ENCODE measurements around the gene SULT1A3.
"Not testable (repeated sequence)": the region's sequence is repeated elsewhere in the genome, so short reads cannot be mapped to it uniquely, and the experiment has no call there.

The SULT1A3 gene

GRCh38 chr16:30199049-30199448, at the start of gene SULT1A3:
SULT1A3 (plus strand) TSS chr16:30199255; CDS start chr16:30200729, 1,474 bp downstream.
- not testable (repeated sequence) for DNase-seq (ENCODE audit: low read depth)

- no peak for DNase-seq (ENCODE audit: low read depth)
These were observed 48.0 kb upstream of the SULT1A3 start for GRCh38 chr16:30151091-30151490.

GRCh38 chr16:30152517-30152916, 46.5 kb upstream of the SULT1A3 start:
- DNase-seq (ENCODE audit: low read depth) = no peak

- DNase-seq (ENCODE audit: low read depth) = no peak
These were observed 43.9 kb upstream of the SULT1A3 start for GRCh38 chr16:30155188-30155587.

GRCh38 chr16:30157214-30157613, 41.8 kb upstream of the SULT1A3 start:
- DNase-seq (ENCODE audit: low read depth) = no peak

GRCh38 chr16:30163538-30163937, 35.5 kb upstream of the SULT1A3 start:
- DNase-seq (ENCODE audit: low read depth) = no peak

- DNase-seq (ENCODE audit: low read depth) = no peak
These were observed 32.7 kb upstream of the SULT1A3 start for GRCh38 chr16:30166202-30166902.

- not testable (repeated sequence) for DNase-seq (ENCODE audit: low read depth)
These were observed 30.3 kb upstream of the SULT1A3 start for GRCh38 chr16:30168746-30169145.

GRCh38 chr16:30169416-30169815, 29.6 kb upstream of the SULT1A3 start:
- DNase-seq (ENCODE audit: low read depth) = not testable (repeated sequence)

- not testable (repeated sequence) for DNase-seq (ENCODE audit: low read depth)
These were observed 28.9 kb upstream of the SULT1A3 start for GRCh38 chr16:30170145-30170544.

- DNase-seq (ENCODE audit: low read depth) = no peak
These were observed 26.0 kb upstream of the SULT1A3 start for GRCh38 chr16:30173054-30173453.

GRCh38 chr16:30176876-30177275, 22.2 kb upstream of the SULT1A3 start:
- not testable (repeated sequence) for DNase-seq (ENCODE audit: low read depth)

GRCh38 chr16:30179195-30179594, 19.9 kb upstream of the SULT1A3 start:
- no peak for DNase-seq (ENCODE audit: low read depth)

- DNase-seq (ENCODE audit: low read depth) = no peak
These were observed 19.1 kb upstream of the SULT1A3 start for GRCh38 chr16:30179931-30180330.

- DNase-seq (ENCODE audit: low read depth) = no peak
These were observed 18.3 kb upstream of the SULT1A3 start for GRCh38 chr16:30180741-30181140.

GRCh38 chr16:30183233-30184095, 15.6 kb upstream of the SULT1A3 start, which contains the start of gene CORO1A:
CORO1A (plus strand) TSS chr16:30183602; CDS start chr16:30185210, 1,608 bp downstream.
- peak; percentile 74 for DNase-seq (ENCODE audit: low read depth)

GRCh38 chr16:30184096-30184890, 14.8 kb upstream of the SULT1A3 start:
- DNase-seq (ENCODE audit: low read depth) = peak; percentile 69

GRCh38 chr16:30184891-30185682, 14.0 kb upstream of the SULT1A3 start:
- peak; percentile 7 for DNase-seq (ENCODE audit: low read depth)

- DNase-seq (ENCODE audit: low read depth) = peak; percentile 73
These were observed 13.2 kb upstream of the SULT1A3 start for GRCh38 chr16:30185683-30186421.

- DNase-seq (ENCODE audit: low read depth) = no peak
These were observed 12.6 kb upstream of the SULT1A3 start for GRCh38 chr16:30186444-30186781.

Measured in activated gamma-delta T cell treated with anti-CD3 and anti-CD28 coated beads, Interleukin-2, amount 50 U/mL, for 16 hours (primary cell).